Epithelial cell of esophagus (primary cell): Measurements from ENCODE around the gene PPIL6.
"Not testable (repeated sequence)": the region's sequence is repeated elsewhere in the genome, so short reads cannot be mapped to it uniquely, and the experiment has no call there.

ENCODE experiments used
- DNase-seq: peaks from one replicate; pipeline ENCODE4 v3.0.0; 2010; ENCODE audit warnings: low read depth
- H3K4me3 ChIP-seq: 2 replicates; pipeline ENCODE4 v1.5.1; 2011; ENCODE audit warnings: mild to moderate bottlenecking, low read length, control low read depth
- CTCF ChIP-seq: IDR thresholded peaks from 2 replicates; pipeline ENCODE4 v1.5.1; 2011; ENCODE audit warnings: low read depth, mild to moderate bottlenecking, low read length, control low read depth, inconsistent platforms; ENCODE audit not compliant: insufficient read depth; ENCODE audit errors: missing control alignments

PPIL6 gene

GRCh38 chr6:109466212-109466923, 25.9 kb upstream of the PPIL6 start:
- H3K4me3 ChIP-seq = no peak overlapping the region
- no peak for DNase-seq
- no peak for TF ChIP-seq CTCF

GRCh38 chr6:109465772-109466171, 25.3 kb upstream of the PPIL6 start:
- no peak for TF ChIP-seq CTCF
- DNase-seq = no peak
- H3K4me3 ChIP-seq = no peak overlapping the region

- no peak for TF ChIP-seq CTCF
- H3K4me3 ChIP-seq = no peak overlapping the region
- DNase-seq = peak; percentile 87
Measured at GRCh38 chr6:109461733-109462526, 21.5 kb upstream of the PPIL6 start.

DNA sequence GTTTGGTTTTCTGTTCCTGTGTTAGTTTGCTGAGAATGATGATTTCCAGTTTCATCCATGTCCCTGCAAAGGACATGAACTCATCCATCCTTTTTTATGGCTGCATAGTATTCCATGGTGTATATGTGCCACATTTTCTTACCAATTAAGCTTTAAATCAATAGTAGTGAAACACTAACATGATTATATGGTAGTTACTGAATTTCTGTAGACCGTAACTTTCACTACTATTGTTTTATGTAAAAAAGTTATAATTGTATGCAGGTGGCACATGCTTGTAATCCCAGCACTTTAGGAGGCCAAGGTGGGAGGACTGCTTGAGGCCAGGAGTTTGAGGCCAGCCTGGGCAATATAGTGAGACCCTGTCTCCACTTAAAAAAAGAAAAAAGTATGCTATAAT, 20.8 kb upstream of the PPIL6 start:
- DNase-seq, H3K4me3 ChIP-seq: not testable (repeated sequence)

GRCh38 chr6:109460161-109460829, 19.9 kb upstream of the PPIL6 start:
- no peak overlapping the region for H3K4me3 ChIP-seq
- no peak for TF ChIP-seq CTCF
- DNase-seq = no peak

- H3K4me3 ChIP-seq = no peak overlapping the region
- TF ChIP-seq CTCF = no peak
- DNase-seq = peak; percentile 19
Measured at GRCh38 chr6:109458774-109459531, 18.5 kb upstream of the PPIL6 start.

- no peak for DNase-seq
- TF ChIP-seq CTCF = no peak
- no peak overlapping the region for H3K4me3 ChIP-seq
Measured at GRCh38 chr6:109457562-109457996, 17.2 kb upstream of the PPIL6 start.
